CD14-positive monocyte (primary cell): ENCODE results near the gene PTGDS. TPM values are rescaled to one million over a fixed set of nuclear protein-coding genes. Genes with fewer than 3 reads are reported as not detected.

Experiments used
- DNase-seq, 3 donors: peaks; one replicate each; pipeline ENCODE4 v3.0.0-alpha.2; 2011 to 2022
- H2AFZ ChIP-seq: 2 replicates; pipeline ENCODE4 v1.6.0; 2012; ENCODE audit warnings: mild to moderate bottlenecking, low read depth, low read length, inconsistent platforms; ENCODE audit not compliant: insufficient read depth, poor library complexity, severe bottlenecking
- H3K27ac ChIP-seq, 2 donors: 1 replicate in 1 of 2; 2 replicates in 1 of 2; pipeline ENCODE4 v1.5.1; 2012 to 2013; ENCODE audit warnings: low read length in 2 of 2, control low read depth in 1 of 2, inconsistent platforms in 1 of 2, low read depth in 1 of 2, mild to moderate bottlenecking in 1 of 2
- H3K27me3 ChIP-seq, 2 donors: one replicate each; pipeline versions ENCODE4 v1.6.0 to v1.6.1; 2011 to 2013; ENCODE audit warnings: low read length in 2 of 2; ENCODE audit not compliant: control insufficient read depth in 2 of 2, insufficient read depth in 2 of 2
- H3K36me3 ChIP-seq, 2 donors: replicated peaks in 1 of 2; 1 replicate in 1 of 2; 2 replicates in 1 of 2; pipeline versions ENCODE4 v1.5.1 to v1.6.1; 2012 to 2013; ENCODE audit warnings: low read length in 2 of 2, control low read depth in 1 of 2, inconsistent platforms in 1 of 2, mild to moderate bottlenecking in 1 of 2; ENCODE audit not compliant: insufficient read depth in 2 of 2, control insufficient read depth in 1 of 2
- H3K4me1 ChIP-seq, 2 donors: 1 replicate in 1 of 2; 2 replicates in 1 of 2; pipeline versions ENCODE4 v1.5.1 to v1.6.1; 2012 to 2013; ENCODE audit warnings: low read length in 2 of 2, control low read depth in 1 of 2, inconsistent platforms in 1 of 2, mild to moderate bottlenecking in 1 of 2, moderate library complexity in 1 of 2; ENCODE audit not compliant: insufficient read depth in 2 of 2, control insufficient read depth in 1 of 2
- H3K4me2 ChIP-seq: replicated peaks from 2 replicates; pipeline ENCODE3; 2012; ENCODE audit warnings: low read length, moderate library complexity, mild to moderate bottlenecking; ENCODE audit not compliant: poor library complexity, severe bottlenecking; ENCODE audit errors: extremely low read depth
- H3K4me3 ChIP-seq, 3 experiments: fragments of 200-600 bp in 1 of 3; sonication (generic) in 1 of 3; replicated peaks in 1 of 3; 1 replicate in 2 of 3; 2 replicates in 1 of 3; pipeline ENCODE4 v1.5.1; 2011 to 2013; ENCODE audit warnings: low read length in 3 of 3, mild to moderate bottlenecking in 3 of 3, control low read depth in 2 of 3, low read depth in 2 of 3, inconsistent platforms in 1 of 3, moderate library complexity in 1 of 3
- H3K79me2 ChIP-seq: 2 replicates; pipeline ENCODE4 v1.6.0; 2012; ENCODE audit warnings: mild to moderate bottlenecking, control low read depth, inconsistent platforms, low read length, moderate library complexity; ENCODE audit not compliant: insufficient read depth
- H3K9ac ChIP-seq: 2 replicates; pipeline ENCODE4 v1.6.0; 2017; ENCODE audit warnings: low read length, mild to moderate bottlenecking; ENCODE audit not compliant: insufficient read depth, poor library complexity, severe bottlenecking
- H3K9me3 ChIP-seq, 2 donors: replicated peaks in 1 of 2; 1 replicate in 1 of 2; 2 replicates in 1 of 2; pipeline versions ENCODE4 v1.5.1 to v1.6.1; 2012 to 2013; ENCODE audit warnings: low read length in 2 of 2, control low read depth in 1 of 2; ENCODE audit not compliant: control insufficient read depth in 1 of 2, insufficient read depth in 1 of 2
- H4K20me1 ChIP-seq: 2 replicates; pipeline ENCODE4 v1.6.0; 2012; ENCODE audit warnings: mild to moderate bottlenecking, low read length, control low read depth, moderate library complexity; ENCODE audit not compliant: insufficient read depth
- H3K27ac Mint-ChIP-seq, 7 donors: one replicate each; pipeline ENCODE4 v1.8.0; 2020; ENCODE audit warnings: mild to moderate bottlenecking in 7 of 7, mixed read lengths in 7 of 7, moderate library complexity in 6 of 7, inconsistent platforms in 2 of 7
- H3K27me3 Mint-ChIP-seq, 3 donors: one replicate each; pipeline ENCODE4 v1.8.0; 2021 to 2022; ENCODE audit warnings: low read depth in 3 of 3, mild to moderate bottlenecking in 3 of 3, mixed read lengths in 3 of 3, moderate library complexity in 3 of 3, inconsistent platforms in 1 of 3
- H3K36me3 Mint-ChIP-seq, 2 donors: one replicate each; pipeline ENCODE4 v1.8.0; 2020; ENCODE audit warnings: mixed read lengths in 2 of 2, inconsistent platforms in 1 of 2, mild to moderate bottlenecking in 1 of 2
- H3K4me1 Mint-ChIP-seq: one replicate; pipeline ENCODE4 v1.8.0; 2020; ENCODE audit warnings: mild to moderate bottlenecking, mixed read lengths
- H3K4me3 Mint-ChIP-seq, 2 donors: one replicate each; pipeline ENCODE4 v1.8.0; 2020; ENCODE audit warnings: mild to moderate bottlenecking in 2 of 2, mixed read lengths in 2 of 2, moderate library complexity in 1 of 2
- H3K9me3 Mint-ChIP-seq, 7 donors: one replicate each; pipeline ENCODE4 v1.8.0; 2020 to 2022; ENCODE audit warnings: mixed read lengths in 7 of 7, mild to moderate bottlenecking in 6 of 7, moderate library complexity in 6 of 7, inconsistent platforms in 2 of 7
- CTCF ChIP-seq: fragments of 200-600 bp; IDR thresholded peaks from one replicate; pipeline ENCODE4 v1.8.0; 2022; ENCODE audit warnings: antibody characterized with exemption, mild to moderate bottlenecking
- WGBS: methylation state at CpG from one replicate; pipeline ENCODE4 v1.1.5; 2013; ENCODE audit warnings: missing lambda C conversion rate; ENCODE audit not compliant: insufficient coverage; 5-methylcytosine and 5-hydroxymethylcytosine counted together
- intact Hi-C, 2 donors: fragments of 100-400 bp; cut with micrococcal nuclease; formaldehyde crosslinking; loops; one replicate each; pipeline versions ENCODE4 v1.15.0 to v1.15.1; 2023
- polyA plus RNA-seq, 3 donors: library from polyadenylated mRNA; depleted of rRNA in 1 of 3; unstranded in 2 of 3; stranded (reverse) in 1 of 3; fragments of 300-500 nt in 2 of 3; fragments of >200 nt in 1 of 3; fragmentation: Illumina TruSeq in 2 of 3; gene quantifications; 1 replicate in 2 of 3; 2 replicates in 1 of 3; pipeline ENCODE4 v1.2.3, GENCODE V29; 2012 to 2021

The PTGDS gene
- polyA plus RNA-seq, 3 donors: 0.34 to 1.5 TPM; not detected in 1

GRCh38 chr9:137007108-137007815, 30.0 kb downstream of the PTGDS start:
- Histone ChIP-seq H3K4me2 (no peak overlapping the region), H3K27ac (no peak overlapping the region), H3K9me3 (peaks cover 0 to 10% of the 10 kb centered on the region in 2 donors), H3K9ac (no peak overlapping the region), H3K4me3 (no peak overlapping the region), H3K36me3 (no peaks in the 10 kb centered on the region), H4K20me1 (no peaks in the 10 kb centered on the region), H3K79me2 (no peaks in the 10 kb centered on the region), H2AFZ (no peak overlapping the region), H3K27me3 (no peaks in the 10 kb centered on the region), H3K4me1 (peaks cover 0 to under 1% of the 10 kb centered on the region in 2 donors)
- H3K36me3 Mint-ChIP-seq: peaks cover 4 to 11% of the 10 kb centered on the region in 2 donors
- peaks cover 4 to 8% (median 5%) of the 10 kb centered on the region in 3 donors for H3K27me3 Mint-ChIP-seq
- H3K4me1 Mint-ChIP-seq: peaks cover 3% of the 10 kb centered on the region
- no peak overlapping the region for H3K4me3 Mint-ChIP-seq
- H3K27ac Mint-ChIP-seq: no peak overlapping the region
- intact Hi-C loops: no loop called here
- WGBS: 93% methylated on average over 26 of the region's 30 CpGs
- peaks cover 4 to 16% (median 7%) of the 10 kb centered on the region in 7 donors for H3K9me3 Mint-ChIP-seq
- no peak for TF ChIP-seq CTCF
- DNase-seq: no peak

GRCh38 chr9:137007816-137008270, 30.5 kb downstream of the PTGDS start:
- no peak overlapping the region for H3K4me3 ChIP-seq
- no peak overlapping the region for H2AFZ ChIP-seq
- 92% methylated on average over 13 of the region's 13 CpGs for whole genome bisulfite sequencing
- H3K9me3 ChIP-seq: peaks cover 0 to 10% of the 10 kb centered on the region in 2 donors
- DNase-seq: no peak
- no peaks in the 10 kb centered on the region for H3K79me2 ChIP-seq
- H3K27me3 ChIP-seq: no peaks in the 10 kb centered on the region
- H3K4me1 ChIP-seq: no peaks in the 10 kb centered on the region
- H3K27ac ChIP-seq: no peak overlapping the region
- H3K9ac ChIP-seq: no peak overlapping the region
- H3K36me3 Mint-ChIP-seq: peaks cover 4 to 15% of the 10 kb centered on the region in 2 donors
- no peak overlapping the region for H3K4me3 Mint-ChIP-seq
- H3K27me3 Mint-ChIP-seq: peaks cover 5 to 8% (median 6%) of the 10 kb centered on the region in 3 donors
- no peak for TF ChIP-seq CTCF
- H3K36me3 ChIP-seq: no peaks in the 10 kb centered on the region
- H3K9me3 Mint-ChIP-seq: peaks cover 4 to 16% (median 7%) of the 10 kb centered on the region in 7 donors
- peaks cover 3% of the 10 kb centered on the region for H3K4me1 Mint-ChIP-seq
- H3K4me2 ChIP-seq: no peak overlapping the region
- no peaks in the 10 kb centered on the region for H4K20me1 ChIP-seq
- intact Hi-C loops: no loop called here
- no peak overlapping the region for H3K27ac Mint-ChIP-seq
